Activated gamma-delta T cell (primary cell): ENCODE data around the gene CBL.
A peak's percentile ranks its signal among the peaks of the same experiment; 100 is the strongest.

Experiments used
- DNase-seq: peaks from one replicate; lab custom pipeline; 2025; lab: John Stamatoyannopoulos, UW

Gene CBL

DNA sequence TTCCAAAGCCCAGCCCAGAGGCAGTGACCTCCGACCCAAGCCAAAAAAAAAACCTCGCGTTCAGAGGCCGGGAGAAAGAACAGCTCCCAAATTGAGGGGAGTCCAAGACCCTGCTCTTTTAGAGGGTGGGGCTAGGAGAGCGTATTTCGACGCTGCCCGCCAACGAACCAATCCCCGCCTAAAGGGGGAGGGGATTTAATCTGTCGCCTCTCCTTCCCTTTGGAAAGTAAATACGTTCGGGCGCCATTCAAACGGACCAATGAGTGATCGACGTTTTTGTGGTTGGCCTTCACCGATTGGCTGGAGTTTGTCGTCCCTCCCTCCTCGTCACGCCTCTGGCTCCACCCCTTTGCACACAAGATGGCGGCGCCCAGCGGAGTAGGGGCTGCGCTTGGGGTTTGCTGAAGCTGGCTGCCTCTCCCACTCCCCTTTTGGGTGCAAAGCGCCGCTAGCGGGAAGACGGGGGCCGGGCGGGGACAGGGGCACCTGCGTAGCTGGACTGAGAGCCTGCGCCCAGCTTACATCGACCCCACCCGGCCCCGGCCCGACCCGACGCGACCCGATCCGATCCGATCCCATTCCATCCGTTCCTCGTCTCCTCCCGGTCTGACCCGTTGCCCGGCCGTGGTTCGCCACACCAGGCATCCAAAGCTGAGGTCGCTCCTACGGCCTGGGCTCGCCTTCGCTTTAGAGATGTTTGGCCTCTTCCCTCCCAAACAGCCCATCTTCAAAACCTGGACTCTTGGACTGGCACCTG, 128.2 kb downstream of the CBL start, which contains the start of gene RNF26:
TSS of gene RNF26 (plus strand) at position 354 of the 757 bp plus-strand sequence. CDS start 596 bp downstream, outside the sequence.
- peak; percentile 44 for DNase-seq

DNA sequence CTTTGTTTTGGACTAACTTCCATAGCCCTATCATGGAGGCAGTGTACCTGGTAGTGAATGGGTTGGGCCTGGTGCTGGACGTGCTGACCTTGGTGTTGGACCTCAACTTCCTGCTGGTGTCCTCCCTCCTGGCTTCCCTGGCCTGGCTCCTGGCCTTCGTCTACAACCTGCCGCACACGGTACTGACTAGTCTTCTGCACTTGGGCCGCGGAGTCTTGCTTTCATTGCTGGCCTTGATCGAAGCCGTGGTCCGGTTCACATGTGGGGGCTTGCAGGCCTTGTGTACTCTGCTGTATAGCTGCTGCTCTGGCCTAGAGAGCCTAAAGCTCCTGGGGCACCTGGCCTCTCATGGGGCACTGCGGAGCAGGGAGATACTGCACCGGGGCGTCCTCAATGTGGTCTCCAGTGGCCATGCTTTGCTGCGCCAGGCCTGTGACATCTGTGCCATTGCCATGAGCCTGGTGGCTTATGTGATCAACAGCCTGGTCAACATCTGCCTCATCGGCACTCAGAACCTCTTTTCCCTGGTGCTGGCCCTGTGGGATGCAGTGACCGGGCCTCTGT, 129.0 kb downstream of the CBL start:
- no peak for DNase-seq

DNA sequence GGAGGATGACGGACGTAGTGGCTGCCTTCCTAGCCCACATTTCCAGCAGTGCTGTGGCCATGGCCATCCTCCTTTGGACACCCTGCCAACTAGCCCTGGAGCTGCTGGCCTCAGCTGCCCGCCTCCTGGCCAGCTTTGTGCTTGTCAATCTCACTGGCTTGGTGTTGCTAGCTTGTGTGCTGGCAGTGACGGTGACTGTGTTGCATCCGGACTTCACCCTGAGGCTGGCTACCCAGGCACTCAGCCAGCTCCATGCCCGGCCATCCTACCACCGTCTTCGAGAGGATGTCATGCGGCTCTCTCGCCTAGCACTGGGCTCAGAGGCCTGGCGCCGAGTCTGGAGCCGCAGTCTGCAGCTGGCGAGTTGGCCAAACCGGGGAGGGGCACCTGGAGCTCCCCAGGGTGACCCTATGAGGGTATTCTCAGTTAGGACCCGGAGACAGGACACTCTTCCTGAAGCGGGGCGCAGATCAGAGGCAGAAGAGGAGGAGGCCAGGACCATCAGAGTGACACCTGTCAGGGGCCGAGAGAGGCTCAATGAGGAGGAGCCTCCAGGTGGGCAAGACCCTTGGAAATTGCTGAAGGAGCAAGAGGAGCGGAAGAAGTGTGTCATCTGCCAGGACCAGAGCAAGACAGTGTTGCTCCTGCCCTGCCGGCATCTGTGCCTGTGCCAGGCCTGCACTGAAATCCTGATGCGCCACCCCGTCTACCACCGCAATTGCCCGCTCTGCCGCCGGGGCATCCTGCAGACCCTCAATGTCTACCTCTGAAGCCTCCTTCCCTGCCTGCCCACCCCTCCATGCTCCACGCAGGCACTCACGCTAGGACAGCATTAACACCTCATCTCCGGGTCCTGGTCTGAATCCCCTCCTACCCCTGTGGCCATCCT, 129.8 kb downstream of the CBL start:
- DNase-seq, result no peak

DNA sequence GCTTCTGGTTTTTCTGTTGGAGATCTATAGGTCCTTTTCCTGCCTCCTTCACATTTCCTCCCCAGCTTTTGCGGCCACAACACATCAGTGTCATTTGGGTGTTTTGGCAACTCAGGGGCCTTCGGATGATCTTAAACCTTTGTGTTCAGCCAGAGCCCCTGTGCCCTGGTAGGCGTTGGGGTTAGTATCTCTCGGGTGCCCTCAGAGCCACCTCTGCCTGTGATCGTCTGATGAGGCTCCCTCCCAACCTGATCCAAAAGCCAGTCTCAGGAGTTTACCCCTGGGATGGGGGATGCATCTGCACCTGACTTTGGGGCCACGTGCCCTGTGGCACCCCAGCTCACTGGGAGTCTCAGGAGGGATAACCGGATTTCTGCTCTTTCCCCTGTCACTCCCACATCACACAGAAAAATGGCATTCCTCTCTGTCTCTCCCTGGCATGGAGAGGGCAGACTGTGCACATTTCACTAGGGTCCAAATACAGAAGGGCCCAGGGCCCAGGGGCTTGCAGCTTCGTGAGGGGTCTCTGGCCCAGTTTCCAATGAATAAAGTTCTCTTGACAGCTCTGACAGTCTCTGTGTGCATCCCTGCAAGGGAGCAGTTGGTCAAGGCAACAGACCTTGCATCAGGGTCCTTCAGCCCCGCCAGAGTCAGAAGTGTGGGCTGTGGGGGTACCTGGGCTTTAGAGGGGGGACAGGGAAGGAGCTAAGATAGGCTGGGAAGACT, 130.8 kb downstream of the CBL start:
- no peak for DNase-seq

DNA sequence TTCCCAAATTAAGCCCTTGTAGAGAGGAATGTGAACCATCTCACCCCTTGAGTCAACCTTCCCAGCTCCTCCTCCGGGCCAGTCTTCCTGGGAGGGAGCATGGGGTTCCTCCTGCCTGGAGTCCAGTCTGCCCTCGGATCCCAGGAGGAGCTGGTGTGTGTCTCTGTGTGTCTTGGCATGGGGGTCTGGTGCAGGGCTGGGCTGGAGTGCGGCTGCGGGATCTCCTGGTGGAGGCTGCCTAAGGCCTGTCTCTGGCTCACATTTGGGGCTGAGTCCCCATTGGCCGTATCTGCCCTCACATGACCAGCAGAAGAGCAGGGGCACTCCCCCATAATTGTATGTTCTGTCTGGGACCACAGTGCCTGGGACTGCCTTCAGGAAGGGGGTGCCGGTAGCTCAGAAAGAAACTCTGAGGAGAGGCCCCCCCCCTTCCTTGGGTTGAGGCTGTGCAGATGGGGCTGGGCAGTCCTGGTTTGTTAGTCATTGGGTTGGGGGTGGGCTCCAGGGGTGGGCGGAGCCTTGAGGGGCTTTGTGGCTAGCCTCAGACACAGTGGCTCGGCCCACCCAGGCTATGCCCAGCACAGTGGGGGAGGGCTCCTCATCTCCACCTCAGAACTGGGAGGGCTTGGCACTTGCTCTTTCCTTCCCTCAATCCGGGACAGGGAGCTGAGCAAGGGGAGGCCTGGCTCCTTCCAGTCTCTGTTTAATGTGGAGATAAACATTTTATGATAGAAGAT, 131.6 kb downstream of the CBL start:
- DNase-seq, result no peak

DNA sequence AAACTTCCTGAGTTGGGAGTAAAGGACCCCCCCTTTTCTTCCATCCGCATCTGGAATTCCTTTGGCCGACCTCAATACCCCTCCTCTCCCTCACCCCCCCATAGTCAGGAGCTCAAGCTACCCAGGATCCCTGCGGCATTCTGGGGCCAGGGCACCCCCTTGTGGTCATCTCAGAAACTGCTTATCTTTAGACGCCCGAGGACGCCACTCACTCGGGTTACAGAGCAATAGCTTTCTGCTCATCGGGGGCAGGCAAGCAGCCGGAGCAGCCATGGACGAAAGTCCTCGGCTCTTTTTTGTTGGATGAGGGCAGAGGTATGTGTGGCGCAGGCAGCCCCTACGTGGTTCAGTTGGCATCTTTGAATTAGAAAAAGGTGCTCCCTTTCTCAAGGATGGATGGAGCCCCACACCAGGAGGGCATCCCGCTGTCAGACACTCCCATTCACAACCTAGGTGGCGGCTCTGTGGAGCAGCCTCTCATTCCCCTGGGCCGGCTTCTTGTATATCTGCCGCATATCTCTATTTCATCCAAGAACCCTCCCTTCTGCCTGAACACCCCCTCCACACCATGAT, 132.3 kb downstream of the CBL start:
- DNase-seq, result no peak

DNA sequence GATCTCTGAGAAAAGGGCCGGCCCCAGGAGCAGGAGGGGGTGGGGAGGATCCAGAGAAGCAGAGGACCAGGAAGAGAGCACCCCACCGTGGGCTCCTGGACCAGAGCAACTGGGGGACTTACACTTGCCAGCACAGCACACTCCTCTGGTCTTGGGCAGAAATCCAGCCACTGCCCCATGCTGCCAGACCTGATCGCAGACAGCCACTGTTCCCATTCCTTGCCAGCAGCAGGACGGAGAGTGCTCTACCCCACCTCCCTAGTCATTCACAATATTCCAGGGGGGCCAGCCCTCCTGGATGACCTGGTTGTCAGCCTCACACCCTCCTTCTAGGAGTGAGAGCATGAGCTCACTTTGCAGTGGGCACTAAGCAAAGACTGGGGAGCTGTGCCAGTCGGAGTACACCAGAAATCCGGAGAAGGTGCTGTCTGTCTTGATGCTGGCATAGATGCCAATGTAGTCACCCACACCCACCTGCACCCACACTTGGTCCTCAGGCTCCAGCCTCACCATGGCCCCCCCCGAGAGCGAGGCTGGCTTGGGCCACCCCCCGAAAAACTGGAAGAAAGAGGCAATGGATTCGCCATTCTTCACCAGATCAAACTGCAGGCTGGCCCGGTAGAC, 132.9 kb downstream of the CBL start:
- DNase-seq, result no peak

DNA sequence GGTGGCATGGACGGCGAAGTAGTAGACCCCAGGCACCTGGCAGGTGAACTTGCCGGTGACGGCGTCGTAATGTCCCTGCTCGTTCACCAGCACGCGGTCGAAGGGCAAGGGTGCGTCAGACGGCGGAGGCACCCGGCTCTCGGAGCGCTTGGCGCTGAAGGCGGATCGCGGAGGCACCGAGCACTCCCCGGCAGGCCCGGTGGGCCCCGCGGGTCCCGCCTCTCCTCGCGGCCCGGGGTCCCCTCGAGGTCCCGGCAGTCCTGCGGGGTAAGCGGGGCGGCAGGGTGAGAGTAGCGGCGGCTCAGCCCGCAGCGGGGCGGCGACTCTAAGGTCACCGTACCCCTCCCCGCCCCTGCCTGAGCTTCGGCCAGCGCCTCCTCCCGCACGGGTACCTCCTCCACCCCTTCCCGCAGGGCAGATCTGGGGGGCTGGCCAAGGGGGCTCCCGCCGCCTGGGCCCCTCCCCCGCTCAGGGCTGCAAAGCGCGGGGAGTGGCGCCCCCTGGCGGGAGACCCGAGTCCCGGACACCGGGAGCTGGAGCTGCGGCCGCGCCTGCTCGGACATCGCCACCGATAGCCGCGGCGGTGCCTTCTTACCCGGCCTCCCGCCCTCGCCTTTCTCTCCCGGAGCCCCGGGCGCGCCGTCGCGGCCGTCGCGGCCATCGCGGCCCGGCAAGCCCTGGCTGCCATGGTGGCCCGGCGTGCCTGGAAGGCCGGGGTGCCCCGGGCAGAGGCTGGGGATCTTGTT, 133.6 kb downstream of the CBL start:
- no peak for DNase-seq

DNA sequence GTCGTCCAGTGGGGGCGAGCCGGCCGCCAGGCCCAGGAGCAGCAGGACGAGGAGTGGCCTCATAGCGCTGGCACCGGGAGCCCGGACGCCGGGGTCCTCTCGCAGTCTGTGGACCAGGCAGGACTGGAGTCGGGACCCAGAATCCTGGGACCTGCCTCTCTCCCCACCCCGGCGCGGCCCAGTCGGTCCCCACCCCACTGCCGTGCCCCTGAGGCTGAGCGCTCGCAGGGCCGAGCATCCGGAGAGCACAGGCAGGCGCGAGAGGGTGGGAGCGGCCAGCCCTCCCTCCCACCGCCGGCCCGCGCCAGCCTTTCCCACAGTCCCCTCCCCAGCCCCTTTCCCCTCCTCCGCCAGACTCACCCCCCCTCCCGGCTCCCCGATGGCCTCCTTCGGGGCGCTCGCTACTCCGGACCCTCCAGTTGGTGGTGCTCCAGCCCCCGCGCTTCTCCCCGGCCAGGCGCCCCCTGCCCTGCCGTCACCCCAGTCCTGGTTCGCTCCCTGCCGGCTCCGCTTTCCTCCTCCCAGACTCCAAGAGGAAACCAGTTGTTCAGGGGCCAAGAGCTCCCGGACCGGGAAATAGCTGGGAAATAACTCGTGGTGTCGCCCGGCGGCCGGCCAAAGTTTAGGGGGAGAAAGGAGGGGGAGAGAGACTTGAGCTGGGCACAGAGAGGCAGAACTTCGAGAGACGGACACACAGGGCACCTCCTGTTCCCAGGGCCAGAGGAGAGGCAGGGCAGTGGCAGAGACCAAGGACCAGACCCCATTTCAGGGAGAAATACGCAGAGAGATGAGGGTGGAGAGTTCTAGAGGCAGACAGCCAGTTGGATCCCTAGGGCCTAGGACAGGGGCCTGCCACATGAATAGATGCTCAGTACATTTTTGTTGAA, 134.4 kb downstream of the CBL start, which contains the start of gene C1QTNF5:
TSS of gene C1QTNF5 (minus strand) at position 549 of the 887 bp plus-strand sequence. CDS start at position 63, 486 bp downstream.
- DNase-seq, result no peak

DNA sequence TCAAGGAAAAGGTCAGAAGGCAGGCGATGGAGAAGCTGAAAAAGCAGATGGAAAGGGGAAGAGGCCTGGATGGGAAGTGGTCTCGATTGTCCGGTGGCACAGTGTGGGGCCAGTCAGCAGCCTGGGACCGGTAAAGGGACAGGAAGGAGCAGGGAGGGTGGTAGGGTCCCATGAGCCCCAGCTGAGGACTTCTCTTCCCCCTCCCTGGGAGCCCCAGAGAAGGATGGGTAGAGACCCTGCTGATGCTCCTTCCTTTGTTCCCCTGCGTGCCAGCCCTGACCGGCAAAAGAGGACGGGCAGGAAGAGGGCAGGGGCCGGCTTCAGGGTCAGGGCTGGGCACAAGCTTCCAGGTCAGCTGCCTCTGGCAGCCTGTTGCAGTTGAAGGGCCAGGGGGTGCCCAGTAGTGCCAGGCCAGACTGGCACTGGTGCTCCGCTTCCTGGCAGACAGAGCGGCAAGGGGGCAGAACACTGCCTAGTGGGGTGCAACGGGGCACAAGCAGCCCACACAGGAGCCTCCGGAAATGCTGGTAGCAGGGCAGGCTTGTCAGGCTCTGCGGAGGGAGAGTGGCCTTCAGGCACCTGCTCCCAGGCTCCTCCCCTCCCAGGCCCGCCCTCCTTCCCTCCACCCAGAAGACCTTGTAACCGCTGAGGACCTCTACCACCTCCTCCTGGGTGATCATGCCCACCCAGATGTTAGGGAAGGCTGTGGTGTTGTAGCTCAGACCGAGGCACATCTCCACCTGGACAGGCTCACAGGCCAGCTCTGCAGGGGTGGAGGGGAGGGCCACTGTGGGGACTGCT, 135.3 kb downstream of the CBL start:
- DNase-seq, result no peak

DNA sequence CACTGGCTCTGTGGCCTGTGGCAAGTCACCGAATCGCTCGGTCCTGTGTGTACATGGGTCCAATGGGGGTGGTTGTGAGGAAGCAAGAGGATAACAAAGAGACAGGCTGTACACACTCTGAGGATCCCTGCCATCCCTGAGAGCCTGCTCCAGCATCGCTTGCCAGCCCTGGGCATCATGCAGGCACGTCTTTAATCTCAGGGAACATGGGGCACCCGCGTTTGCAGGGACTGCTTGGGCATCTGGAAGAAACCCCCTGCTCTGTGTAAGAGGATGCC, 135.8 kb downstream of the CBL start:
- DNase-seq, result no peak

DNA sequence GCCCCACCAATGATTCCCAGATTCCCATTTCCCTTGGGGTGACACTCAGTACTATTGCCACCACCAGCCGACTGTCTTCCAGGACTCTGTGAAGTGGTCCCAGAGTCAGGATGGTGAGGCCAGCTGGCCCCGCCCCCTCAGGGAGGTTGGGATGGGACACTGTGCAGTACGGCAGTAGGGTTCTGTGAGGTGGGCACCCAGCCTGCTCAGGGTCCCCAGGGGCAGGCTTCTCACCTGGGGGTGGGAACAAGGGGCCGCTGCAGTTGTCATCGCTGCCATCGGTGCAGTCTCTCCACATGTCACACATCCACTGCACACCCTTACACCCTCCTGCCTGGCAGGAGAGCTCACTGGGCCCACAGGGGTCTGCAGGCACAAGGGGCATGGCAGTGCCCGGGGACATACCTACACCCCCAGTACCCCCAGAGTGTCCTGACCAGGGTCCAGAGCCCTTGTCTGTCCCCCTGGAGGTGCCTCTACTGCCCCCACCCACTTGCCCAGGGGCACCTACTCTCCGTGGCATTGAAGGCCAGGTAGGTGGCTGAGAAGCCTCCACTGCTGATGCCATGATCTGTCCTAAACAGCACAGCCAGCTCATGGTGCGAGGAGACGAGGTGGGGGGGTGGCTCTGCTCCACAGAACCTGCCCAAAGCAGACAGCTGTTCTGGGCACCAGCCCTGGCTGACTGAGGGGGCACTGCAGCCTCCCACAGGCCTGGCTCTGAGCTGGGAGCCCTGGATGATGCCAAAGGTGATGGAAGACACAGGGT, 136.4 kb downstream of the CBL start:
- DNase-seq, result no peak

DNA sequence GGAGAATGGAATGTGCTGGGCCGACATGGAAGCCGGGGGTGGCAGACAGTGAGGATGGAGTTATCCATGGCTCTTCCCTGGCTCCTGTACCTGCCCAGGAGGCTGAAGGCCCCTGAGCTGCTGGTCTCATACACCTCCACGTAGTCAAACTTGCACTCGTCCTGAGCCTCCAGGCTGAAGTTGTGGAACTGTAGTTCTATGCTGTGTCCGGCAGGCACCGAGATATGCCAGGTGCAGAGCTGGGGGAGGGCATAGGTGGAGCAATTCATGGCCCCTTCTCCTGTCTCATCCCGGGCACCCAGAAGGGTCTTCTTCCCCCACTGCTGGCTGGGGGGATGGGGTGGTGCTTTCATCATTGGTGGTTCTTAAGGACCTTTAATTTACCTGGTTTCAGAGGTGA, 137.6 kb downstream of the CBL start:
- DNase-seq, result no peak

DNA sequence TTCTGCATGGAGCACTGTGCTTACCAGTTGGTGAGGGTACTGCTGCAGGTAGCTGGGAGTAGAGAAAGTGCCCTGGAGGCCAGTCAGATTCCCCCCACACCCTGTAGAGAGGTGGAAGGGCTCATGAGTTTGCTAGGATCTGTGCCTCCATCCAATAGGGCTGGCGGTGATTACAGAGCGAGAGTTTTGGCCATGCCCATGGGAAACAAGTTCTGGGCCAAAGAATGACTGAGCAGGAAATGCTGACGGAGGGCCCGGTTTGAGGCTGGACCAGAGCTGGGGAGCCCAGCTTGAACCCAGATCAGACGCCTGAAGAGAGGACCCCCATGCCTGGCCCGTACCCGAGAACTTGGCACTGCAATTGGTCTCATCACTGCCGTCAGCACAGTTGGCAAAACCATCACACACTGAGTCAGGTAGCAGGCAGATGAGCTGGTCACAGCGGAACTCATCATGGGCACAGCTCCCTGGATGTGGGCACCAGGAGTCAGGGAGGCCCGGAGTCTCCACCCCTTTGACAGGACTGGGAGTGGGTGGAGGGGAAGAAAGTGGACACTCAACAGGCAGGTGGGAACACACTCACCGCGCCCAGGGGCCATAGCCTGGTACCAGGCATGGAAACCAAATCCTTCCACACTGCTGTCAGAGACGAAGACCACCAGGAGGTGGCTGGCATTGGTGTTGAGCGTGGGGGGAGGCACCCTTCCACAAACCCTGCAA, 138.3 kb downstream of the CBL start:
- DNase-seq, result no peak

DNA sequence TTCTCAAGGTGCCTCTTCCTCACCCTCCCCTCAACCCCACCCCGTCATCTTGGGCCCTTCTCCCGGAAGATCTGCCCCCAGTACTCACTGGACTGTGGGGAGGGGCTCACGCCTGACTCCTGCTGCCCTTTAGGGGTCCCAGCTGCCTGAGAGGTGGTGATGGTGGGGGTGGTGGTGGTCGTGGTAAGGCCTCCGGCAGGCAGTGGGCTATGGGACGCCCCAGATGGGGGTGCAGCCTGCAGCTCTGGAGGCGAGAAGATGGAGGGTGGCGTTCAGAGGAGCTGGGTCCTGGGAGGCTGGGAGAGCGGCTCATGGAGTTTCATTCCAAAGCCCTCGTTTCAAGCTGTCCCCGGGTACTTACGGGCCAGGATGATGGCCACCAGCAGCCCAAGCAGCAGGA, 139.5 kb downstream of the CBL start:
- no peak for DNase-seq

DNA sequence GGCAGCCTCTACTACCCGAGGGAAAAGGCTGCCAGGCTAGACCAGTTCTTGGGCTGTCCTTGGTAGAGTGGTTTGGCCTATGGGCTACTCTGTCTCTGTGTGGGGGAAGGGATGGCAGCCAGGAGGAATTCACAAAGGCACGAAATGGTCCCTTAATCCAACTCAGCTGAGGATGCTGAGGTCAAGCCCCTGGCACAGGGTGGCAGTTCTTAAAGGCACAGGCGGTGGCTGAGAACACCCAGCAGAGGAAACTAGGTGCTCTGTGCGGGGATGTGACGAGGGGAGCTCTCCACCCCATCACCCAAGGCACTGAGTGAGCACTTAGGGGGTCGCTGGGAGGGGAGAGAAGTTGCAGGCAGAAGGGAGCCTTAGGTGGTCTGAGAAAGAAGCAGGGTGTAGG, 140.5 kb downstream of the CBL start, which contains the start of gene MFRP:
TSS of gene MFRP (minus strand) at position 101 of the 400 bp plus-strand sequence. CDS start 192 bp downstream, outside the sequence.
- DNase-seq, result no peak
